ENCODE measurements around the gene SLC25A1. TPM values are rescaled to one million over a fixed set of nuclear protein-coding genes. Genes with fewer than 3 reads are reported as not detected.
A peak's percentile ranks its signal among the peaks of the same experiment; 100 is the strongest.
"Not testable (repeated sequence)": the region's sequence is repeated elsewhere in the genome, so short reads cannot be mapped to it uniquely, and the experiment has no call there.

Gene SLC25A1
- total RNA-seq, 2 experiments from 2014 or later: 54.0 to 58.4 TPM

- H3K36me3 Mint-ChIP-seq (ENCODE audit: low read depth): peaks cover 4% of the 10 kb centered on the region
- peaks cover 40% of the 10 kb centered on the region for H3K27me3 Mint-ChIP-seq (ENCODE audit: low read depth)
- CTCF ChIA-PET: interaction anchor here (1.5 kb wide), 1 partner anchor 463 kb away, joined by 3 read pairs; no protein-coding TSS in a partner anchor
- H3K4me3 Mint-ChIP-seq: no peak overlapping the region
- no peak overlapping the region for H3K27ac Mint-ChIP-seq
- H3K4me1 Mint-ChIP-seq (ENCODE audit: low read depth): peaks cover 13% of the 10 kb centered on the region
- intact Hi-C loops (cut with micrococcal nuclease): no loop called here
- no peak for DNase-seq
- H3K9me3 Mint-ChIP-seq: no peaks in the 10 kb centered on the region
Observed at GRCh38 chr22:19167106-19167869, 11.2 kb downstream of the SLC25A1 start.

- Mint-ChIP-seq H3K27me3 (ENCODE audit: low read depth) (peaks cover 40% of the 10 kb centered on the region), H3K4me3 (no peak overlapping the region), H3K27ac (no peak overlapping the region), H3K9me3 (no peaks in the 10 kb centered on the region), H3K36me3 (ENCODE audit: low read depth) (peaks cover 1% of the 10 kb centered on the region), H3K4me1 (ENCODE audit: low read depth) (peaks cover 11% of the 10 kb centered on the region)
- DNase-seq: no peak
- CTCF ChIA-PET: no interaction called here
- intact Hi-C loops (cut with micrococcal nuclease): no loop called here
Observed at GRCh38 chr22:19166421-19166820, 12.1 kb downstream of the SLC25A1 start.

GRCh38 chr22:19164425-19164824 lies 14.1 kb downstream of the SLC25A1 start:
- H3K36me3 Mint-ChIP-seq (ENCODE audit: low read depth): no peaks in the 10 kb centered on the region
- H3K9me3 Mint-ChIP-seq: no peaks in the 10 kb centered on the region
- DNase-seq: no peak
- intact Hi-C loops (cut with micrococcal nuclease): no loop called here
- H3K4me1 Mint-ChIP-seq (ENCODE audit: low read depth): peaks cover under 1% of the 10 kb centered on the region
- CTCF ChIA-PET: no interaction called here
- peaks cover 34% of the 10 kb centered on the region for H3K27me3 Mint-ChIP-seq (ENCODE audit: low read depth)
- no peak overlapping the region for H3K4me3 Mint-ChIP-seq
- H3K27ac Mint-ChIP-seq: no peak overlapping the region

GRCh38 chr22:19158649-19159048 lies 19.9 kb downstream of the SLC25A1 start:
- CTCF ChIA-PET; H3K27ac Mint-ChIP-seq; H3K4me3 Mint-ChIP-seq; H3K4me1 Mint-ChIP-seq (ENCODE audit: low read depth); H3K36me3 Mint-ChIP-seq (ENCODE audit: low read depth); H3K9me3 Mint-ChIP-seq; DNase-seq; intact Hi-C loops (cut with micrococcal nuclease): not testable (repeated sequence)
- peaks cover 17% of the 10 kb centered on the region for H3K27me3 Mint-ChIP-seq (ENCODE audit: low read depth)

- H3K36me3 Mint-ChIP-seq (ENCODE audit: low read depth); intact Hi-C loops (cut with micrococcal nuclease); H3K27ac Mint-ChIP-seq; DNase-seq; H3K4me3 Mint-ChIP-seq; H3K9me3 Mint-ChIP-seq; CTCF ChIA-PET; H3K4me1 Mint-ChIP-seq (ENCODE audit: low read depth): not testable (repeated sequence)
- H3K27me3 Mint-ChIP-seq (ENCODE audit: low read depth): peaks cover 35% of the 10 kb centered on the region
Observed at GRCh38 chr22:19156109-19156508, 22.4 kb downstream of the SLC25A1 start.

GRCh38 chr22:19152942-19153883 lies 25.3 kb downstream of the SLC25A1 start:
- no peak overlapping the region for H3K4me3 Mint-ChIP-seq
- CTCF ChIA-PET: interaction anchor here (1.3 kb wide), 1 partner anchor 9 kb away, joined by 3 read pairs; the partner anchor contains the start of gene ESS2
- intact Hi-C loops (cut with micrococcal nuclease): no loop called here
- no peak for DNase-seq
- H3K27ac Mint-ChIP-seq: no peak overlapping the region
- H3K4me1 Mint-ChIP-seq (ENCODE audit: low read depth): peaks cover 9% of the 10 kb centered on the region
- peaks cover 44% of the 10 kb centered on the region for H3K27me3 Mint-ChIP-seq (ENCODE audit: low read depth)
- H3K9me3 Mint-ChIP-seq: no peaks in the 10 kb centered on the region
- H3K36me3 Mint-ChIP-seq (ENCODE audit: low read depth): peaks cover 6% of the 10 kb centered on the region

GRCh38 chr22:19151329-19152191 lies 27.0 kb downstream of the SLC25A1 start:
- H3K9me3 Mint-ChIP-seq: no peaks in the 10 kb centered on the region
- H3K27me3 Mint-ChIP-seq (ENCODE audit: low read depth): peaks cover 53% of the 10 kb centered on the region
- no peak for DNase-seq
- H3K27ac Mint-ChIP-seq: no peak overlapping the region
- CTCF ChIA-PET: no interaction called here
- peaks cover 9% of the 10 kb centered on the region for H3K4me1 Mint-ChIP-seq (ENCODE audit: low read depth)
- intact Hi-C loops (cut with micrococcal nuclease): no loop called here
- H3K4me3 Mint-ChIP-seq: peak overlapping the region; percentile 63
- peaks cover 6% of the 10 kb centered on the region for H3K36me3 Mint-ChIP-seq (ENCODE audit: low read depth)

- H3K36me3 Mint-ChIP-seq (ENCODE audit: low read depth): peaks cover 6% of the 10 kb centered on the region
- CTCF ChIA-PET: no interaction called here
Observed at GRCh38 chr22:19150482-19151328, 27.8 kb downstream of the SLC25A1 start.

GRCh38 chr22:19149991-19150390 lies 28.5 kb downstream of the SLC25A1 start, which contains the start of gene GSC2:
Gene GSC2, minus strand, starts transcription at chr22:19150292. Its CDS starts 9 bp downstream, at chr22:19150283.
- no peak for DNase-seq
- peaks cover 48% of the 10 kb centered on the region for H3K27me3 Mint-ChIP-seq (ENCODE audit: low read depth)
- peaks cover 9% of the 10 kb centered on the region for H3K4me1 Mint-ChIP-seq (ENCODE audit: low read depth)
- H3K27ac Mint-ChIP-seq: no peak within 1 kb of the TSS
- no peaks in the 10 kb centered on the region for H3K9me3 Mint-ChIP-seq
- H3K36me3 Mint-ChIP-seq (ENCODE audit: low read depth): peaks cover 6% of the 10 kb centered on the region
- intact Hi-C loops (cut with micrococcal nuclease): no loop called here
- CTCF ChIA-PET: no interaction called here
- peak within 1 kb of the TSS; percentile 63 for H3K4me3 Mint-ChIP-seq

More at GRCh38 chr22:19150482-19151328, 27.8 kb downstream of the SLC25A1 start:
- Mint-ChIP-seq H3K4me1 (ENCODE audit: low read depth) (peaks cover 9% of the 10 kb centered on the region), H3K27me3 (ENCODE audit: low read depth) (peaks cover 48% of the 10 kb centered on the region), H3K9me3 (no peaks in the 10 kb centered on the region), H3K27ac (no peak overlapping the region), H3K4me3 (peak overlapping the region; percentile 63)
- DNase-seq: no peak
- intact Hi-C loops (cut with micrococcal nuclease): no loop called here

GRCh38 chr22:19149047-19149883 lies 29.3 kb downstream of the SLC25A1 start:
- peaks cover 43% of the 10 kb centered on the region for H3K27me3 Mint-ChIP-seq (ENCODE audit: low read depth)
- H3K27ac Mint-ChIP-seq: no peak overlapping the region
- no peaks in the 10 kb centered on the region for H3K9me3 Mint-ChIP-seq
- H3K36me3 Mint-ChIP-seq (ENCODE audit: low read depth): peaks cover 7% of the 10 kb centered on the region
- peak overlapping the region; percentile 52 for H3K4me3 Mint-ChIP-seq
- intact Hi-C loops (cut with micrococcal nuclease): no loop called here
- DNase-seq: peak; percentile 42
- H3K4me1 Mint-ChIP-seq (ENCODE audit: low read depth): peaks cover 11% of the 10 kb centered on the region
- CTCF ChIA-PET: no interaction called here

All from activated naive CD4-positive, alpha-beta T cell treated with anti-CD3 and anti-CD28 coated beads for 36 hours (primary cell).